ENCODE measurements around the gene CTTNBP2.

DNA sequence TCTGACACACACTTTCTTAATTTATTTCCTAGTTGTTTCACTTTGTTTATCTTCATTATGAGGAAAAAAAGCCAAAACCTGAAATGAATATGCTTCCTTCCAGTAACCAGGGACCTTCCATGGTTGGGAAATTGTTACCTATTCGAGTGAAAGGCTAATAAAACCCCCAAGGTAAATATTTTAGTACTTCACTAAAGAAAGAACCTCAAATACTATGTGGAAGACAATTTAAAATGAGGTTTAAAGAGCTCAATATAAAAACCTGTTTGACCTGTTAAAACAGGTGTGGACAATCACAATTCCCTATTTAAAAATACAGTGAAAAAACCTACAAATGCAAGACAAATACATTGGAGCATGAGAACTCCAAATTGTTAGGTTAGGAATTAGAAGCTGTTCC lies 200.8 kb downstream of the CTTNBP2 start:
- TF ChIP-seq TAF1 (IDR thresholded peaks at IDR 0.05; ENCODE audit: borderline replicate concordance, low read depth, low read length) = no peak
- TF ChIP-seq POLR2A (IDR thresholded peaks at IDR 0.05; ENCODE audit: low read depth, low read length) = no peak
- TF ChIP-seq POLR2AphosphoS5 (IDR thresholded peaks at IDR 0.05; ENCODE audit: low read depth, low read length) = no peak

Data from GM12892 (cell line).